Ammon's horn (tissue), 1 donor: ENCODE data around the gene TAGLN2.

Experiments
- DNase-seq: peaks from one replicate; pipeline ENCODE4 v3.0.0-alpha.2; 2016; ENCODE audit warnings: low spot score

The TAGLN2 gene

DNA sequence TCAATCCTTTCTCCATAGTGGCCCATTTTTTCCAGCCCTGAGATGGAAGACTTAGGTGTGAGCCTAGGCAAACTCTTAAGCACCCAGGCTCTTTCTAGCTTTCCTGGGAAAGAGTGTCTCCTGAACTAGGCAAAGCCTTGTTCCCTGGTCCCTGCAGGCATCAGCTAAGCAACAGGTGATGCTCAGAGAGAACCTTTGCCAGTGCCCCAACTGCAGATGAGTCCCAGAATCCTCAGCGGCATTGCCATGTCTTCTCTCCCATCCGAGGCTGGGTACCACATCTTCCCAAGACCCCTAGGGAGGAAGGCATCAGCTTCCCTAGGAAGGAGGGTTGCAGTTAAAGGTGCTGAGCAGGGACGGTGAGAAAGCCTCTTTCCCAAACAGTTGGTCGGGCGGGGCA, 54.6 kb downstream of the TAGLN2 start:
- DNase-seq = no peak

DNA sequence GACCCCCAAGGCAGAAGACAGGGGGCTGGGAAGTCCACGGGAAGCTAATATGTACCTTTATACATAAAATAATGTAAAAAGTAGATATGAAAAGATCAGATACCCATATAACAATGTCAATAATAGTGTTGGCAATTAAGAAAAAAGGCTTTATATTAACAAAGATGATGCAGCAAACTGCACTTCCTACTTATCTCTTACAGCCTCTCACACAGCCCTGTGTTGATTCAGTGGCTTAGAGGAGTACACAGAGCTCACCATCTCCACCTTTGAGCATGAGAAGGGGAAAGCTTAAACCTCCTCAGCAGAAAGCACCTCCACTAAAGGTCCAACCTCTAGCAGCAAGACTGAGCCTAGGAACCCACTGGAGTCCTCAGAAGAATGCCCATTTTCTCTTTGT, 55.7 kb downstream of the TAGLN2 start:
- DNase-seq = no peak

DNA sequence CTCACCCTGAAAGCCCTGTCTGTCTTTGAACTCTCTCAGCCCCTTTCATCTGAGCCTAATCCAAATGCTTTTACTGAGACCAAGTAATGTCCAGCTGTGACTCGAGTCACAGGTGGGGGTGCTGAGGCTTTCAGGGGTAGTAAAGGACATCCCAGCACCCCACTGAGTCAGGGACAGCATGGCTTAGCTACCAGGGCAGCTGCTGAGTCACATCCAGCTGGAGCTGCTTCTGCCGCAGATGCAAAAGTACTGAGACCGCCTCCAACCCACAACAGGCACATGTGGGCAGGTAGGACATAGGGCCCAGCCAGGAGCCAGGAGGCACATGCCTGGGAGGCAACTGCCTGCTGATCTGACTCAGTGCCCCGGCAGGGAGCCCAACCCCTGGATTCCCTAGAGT, 56.1 kb downstream of the TAGLN2 start:
- DNase-seq = no peak

DNA sequence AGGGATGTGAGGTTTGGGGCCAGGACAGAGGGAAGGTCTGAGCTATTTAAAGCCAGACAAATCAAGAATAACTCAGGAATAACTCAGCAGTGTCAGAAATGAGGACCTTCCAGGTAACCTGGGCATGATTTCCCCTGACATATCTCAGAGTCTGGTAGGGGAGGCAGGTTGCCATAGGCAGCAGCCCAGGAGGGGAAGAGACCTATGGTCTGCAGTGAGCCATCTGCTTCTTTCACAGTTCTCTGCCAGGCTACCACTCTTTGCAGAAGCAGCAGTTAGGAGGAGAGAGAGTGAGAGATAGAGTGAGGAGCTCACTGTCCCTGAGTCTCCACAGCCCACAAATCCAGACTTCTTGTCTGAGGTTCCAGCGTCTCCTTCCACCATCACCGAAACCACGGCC, 56.5 kb downstream of the TAGLN2 start:
- DNase-seq = no peak
